Activated CD8-positive, alpha-beta memory T cell treated with anti-CD3 and anti-CD28 coated beads for 4 hours (primary cell): ENCODE results near the gene DOCK9.
A peak's percentile ranks its signal among the peaks of the same experiment; 100 is the strongest.
"Not testable (repeated sequence)": the region's sequence is repeated elsewhere in the genome, so short reads cannot be mapped to it uniquely, and the experiment has no call there.

Experiments used
- DNase-seq, 2 donors: peaks; one replicate each; pipeline ENCODE4 v3.0.0-alpha.2; 2020; ENCODE audit warnings: low read depth in 2 of 2

DOCK9 gene

DNA sequence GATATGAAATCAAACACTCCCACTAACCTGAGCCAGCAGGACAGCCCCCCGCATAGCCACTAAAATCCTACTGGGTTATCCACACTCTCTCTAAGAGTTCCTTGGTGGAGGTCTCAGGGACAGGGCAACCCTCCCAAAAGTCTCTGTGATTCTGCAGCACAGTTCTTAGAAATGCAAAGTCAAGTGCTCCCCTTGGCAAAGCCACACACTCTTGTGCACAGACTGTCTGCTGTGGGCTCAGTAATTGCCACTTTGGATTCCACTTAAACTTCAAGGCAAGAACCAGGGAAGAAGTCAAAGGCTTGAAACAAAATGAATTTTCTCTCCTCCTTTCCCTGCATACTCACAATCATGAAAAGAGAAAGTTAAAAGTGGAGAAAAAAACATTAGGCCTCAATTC, 61.5 kb downstream of the DOCK9 start:
- no peak for DNase-seq

DNA sequence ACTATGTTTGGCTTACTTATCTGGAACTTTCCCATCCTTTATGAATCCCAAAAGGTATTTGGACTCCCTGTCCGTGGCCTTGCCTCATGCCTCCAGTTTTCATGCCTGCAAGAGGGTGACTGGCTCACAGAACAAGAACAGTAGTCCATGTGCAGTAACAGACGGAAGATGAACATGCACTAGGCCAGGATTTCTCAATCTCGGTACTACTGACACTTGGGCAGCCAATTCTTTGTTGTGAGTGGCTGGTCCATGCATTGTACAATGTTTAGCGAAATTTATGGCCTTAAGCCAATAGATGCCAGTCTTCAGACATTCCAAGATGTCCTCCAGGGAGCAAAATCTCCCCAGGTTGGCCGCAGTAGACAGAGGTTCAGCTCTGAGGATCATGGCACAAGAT, 61.9 kb downstream of the DOCK9 start:
- DNase-seq, result no peak

DNA sequence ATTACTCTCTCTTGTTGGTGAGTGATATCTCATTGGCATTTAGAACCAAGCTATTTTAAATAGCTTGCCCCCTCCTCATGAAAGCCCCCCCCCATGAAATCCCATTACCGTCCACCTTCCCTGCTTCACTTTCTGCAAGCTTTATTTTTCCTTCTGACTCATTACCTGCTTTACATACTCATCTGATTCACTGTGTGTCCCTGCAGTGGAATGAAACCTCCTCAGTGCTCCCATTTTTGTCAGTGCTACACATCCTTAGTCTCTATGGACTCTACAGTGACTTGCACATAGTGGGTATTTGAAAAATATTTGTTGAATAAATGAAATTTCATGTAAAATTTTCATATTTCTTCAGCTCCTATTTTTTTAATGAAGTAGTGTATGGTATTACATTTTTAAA, 62.3 kb downstream of the DOCK9 start:
- DNase-seq, result no peak

- no peak for DNase-seq
These were observed 64.1 kb downstream of the DOCK9 start for GRCh38 chr13:98913741-98914140.

DNA sequence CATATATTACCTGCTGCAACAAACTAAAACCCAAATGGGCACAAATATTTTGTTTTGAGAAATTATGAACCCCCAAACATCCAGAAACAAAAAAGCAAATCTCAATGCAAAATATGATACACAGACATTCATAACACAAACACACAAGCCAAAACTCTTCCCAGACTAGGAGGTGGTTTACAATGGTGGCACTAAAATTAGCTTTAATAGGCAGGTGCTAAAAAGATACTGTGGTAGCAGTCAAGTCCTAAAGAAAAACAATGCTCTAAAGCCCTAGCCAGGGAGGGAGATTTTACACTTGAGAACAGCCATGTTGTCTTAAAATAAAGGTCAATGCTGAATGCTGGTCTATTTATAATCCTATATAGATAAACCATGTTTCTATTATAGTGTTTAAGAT, 65.0 kb downstream of the DOCK9 start:
- no peak for DNase-seq

DNA sequence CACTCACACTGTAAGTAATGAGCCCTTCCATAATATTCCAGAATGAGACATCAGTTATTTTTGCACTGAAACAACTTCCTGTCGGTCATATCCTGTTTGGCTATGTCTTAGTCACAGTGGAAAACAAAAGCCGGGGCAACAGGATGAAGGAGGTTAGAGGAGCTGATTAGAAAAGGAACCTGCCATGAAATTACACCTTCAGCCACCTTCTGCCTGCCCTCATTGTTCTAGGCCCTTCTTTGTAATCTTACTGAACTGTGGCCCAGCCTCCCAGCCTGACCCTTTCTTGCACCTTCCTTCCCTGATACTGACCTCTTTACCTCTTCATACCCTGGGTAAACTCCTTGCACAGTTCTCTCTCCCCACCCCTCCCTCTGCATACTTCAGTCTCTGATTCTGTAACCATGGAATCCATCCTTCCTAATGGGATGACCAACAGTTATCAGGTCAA, 67.3 kb downstream of the DOCK9 start:
- peak in 1 of 2 donors; percentile 15 for DNase-seq

DNA sequence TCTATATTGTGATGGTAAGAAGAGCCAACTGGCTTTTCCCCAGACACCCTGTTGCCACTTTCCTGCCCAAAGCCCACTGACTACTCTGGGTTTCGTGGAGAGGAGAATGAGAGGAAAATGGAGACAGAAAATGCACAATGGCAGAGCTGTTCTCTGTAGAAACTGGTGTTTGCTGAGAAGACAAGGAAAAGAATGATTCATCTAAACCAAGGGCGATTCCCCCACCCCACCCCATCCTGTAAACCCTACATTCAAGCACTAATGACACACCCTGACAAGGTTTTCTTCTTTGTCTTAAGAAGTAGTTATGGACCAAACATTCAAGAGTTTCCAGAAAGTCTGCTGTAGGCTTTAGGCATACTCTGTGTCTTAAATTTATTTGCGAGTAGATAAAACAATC, 68.8 kb downstream of the DOCK9 start:
- no peak for DNase-seq

GRCh38 chr13:98906746-98907502, 70.9 kb downstream of the DOCK9 start:
- DNase-seq, result no peak

- DNase-seq, result no peak
These were observed 72.7 kb downstream of the DOCK9 start for GRCh38 chr13:98905199-98905598.

DNA sequence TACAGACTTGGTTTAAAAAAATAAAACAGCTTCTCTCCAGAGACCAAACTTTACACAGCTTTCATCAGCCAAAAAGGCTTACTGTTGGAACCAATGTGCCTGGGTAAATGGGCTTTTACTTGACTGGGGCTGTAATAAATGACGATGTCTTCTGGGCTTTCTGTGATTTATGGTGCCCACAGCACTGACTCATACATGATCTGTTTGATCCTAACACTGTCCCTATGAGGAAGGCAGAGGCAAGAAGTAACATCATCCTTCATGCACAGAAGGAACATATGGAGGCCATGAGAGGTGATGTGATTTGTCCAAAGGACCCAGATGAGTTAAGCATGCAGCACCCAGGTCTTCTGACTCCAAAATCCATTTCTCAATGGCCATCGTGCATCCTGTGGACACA, 77.4 kb downstream of the DOCK9 start:
- DNase-seq, result no peak

GRCh38 chr13:98897706-98898105, 80.2 kb downstream of the DOCK9 start:
- DNase-seq, result no peak

DNA sequence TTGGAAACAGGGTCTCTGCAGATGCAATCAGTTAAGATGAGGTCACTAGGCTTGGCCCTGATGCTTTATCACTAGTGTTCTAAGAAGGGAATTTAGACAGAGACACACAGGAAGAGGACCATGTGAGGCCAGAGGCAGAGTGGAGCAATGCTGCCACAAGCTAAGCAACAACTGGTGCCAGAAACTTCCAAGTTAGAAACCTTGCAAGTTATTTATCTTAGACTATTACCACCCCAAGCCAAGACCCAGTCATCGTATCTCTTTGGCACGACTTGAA, 81.1 kb downstream of the DOCK9 start:
- no peak for DNase-seq

DNA sequence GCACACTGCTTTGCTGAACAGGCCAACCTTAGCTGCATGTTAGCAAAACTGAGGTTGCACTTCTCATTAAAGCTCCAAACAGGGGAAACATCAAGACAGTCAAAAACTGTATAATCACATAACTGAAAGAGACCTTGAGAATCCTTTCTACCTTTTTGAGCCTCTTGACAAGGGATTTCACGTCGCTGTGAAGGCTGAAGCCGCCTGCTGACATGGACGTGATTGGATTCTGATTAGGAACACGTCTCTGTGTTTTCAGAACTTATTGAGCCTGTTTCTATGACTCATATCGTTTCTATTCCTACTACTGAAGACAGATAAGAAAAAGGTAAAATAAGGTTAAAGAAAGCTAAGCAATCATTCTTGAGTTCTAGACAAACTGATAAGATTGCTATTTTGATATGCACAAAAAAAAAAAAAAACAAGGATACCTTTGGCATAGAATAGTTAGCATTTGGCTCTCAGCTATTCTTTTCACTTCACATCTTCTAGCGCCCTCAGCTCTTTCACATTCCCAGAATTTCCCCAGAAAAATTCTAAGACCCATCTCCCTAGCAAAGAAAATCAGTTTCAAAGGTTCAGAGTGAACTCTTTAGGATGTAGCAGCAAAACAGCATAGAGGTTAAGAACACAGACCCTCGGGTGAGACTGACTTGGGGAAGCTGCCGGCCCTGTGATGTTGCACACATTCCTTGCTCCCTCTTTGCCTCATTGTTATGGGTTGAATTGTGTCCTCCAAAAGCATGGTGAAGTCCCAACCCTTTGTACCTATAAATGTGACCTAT, 81.6 kb downstream of the DOCK9 start:
- no peak for DNase-seq

DNA sequence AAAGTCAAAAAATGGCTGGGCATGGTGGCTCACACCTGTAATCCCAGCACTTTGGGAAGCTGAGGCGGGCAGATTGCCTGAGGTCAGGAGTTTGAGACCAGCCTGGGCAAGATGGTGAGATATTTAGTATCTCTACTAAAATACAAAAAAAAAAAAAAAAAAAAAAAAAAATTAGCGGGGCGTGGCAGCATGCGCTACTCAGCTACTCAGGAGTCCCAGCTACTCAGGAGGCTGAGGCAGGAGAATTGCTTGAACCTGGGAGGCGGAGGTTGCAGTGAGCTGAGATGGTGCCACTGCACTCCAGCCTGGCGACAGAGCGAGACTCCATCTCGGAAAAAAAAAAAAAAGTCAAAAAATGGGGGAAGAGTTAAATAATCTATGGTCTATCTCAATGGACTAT, 83.0 kb downstream of the DOCK9 start:
- not testable (repeated sequence) for DNase-seq

DNA sequence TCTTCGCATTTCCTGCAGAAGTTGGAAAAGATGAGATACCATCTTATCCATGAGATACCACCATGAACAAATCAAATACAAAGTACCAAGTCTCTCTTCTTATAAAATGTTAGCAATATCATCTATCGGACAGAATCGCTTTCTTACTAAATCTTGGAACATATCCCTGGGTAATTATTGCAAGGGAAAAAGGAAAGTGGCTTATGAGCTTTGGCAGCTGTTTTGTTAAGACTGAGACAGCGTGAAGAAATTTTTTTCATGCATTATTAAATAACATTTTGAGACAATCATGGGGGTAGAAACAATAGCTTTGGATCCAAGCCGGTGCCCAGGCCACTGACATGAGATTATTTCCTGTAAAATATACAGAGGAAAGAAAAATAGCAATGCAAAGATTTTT, 84.5 kb downstream of the DOCK9 start:
- no peak for DNase-seq

DNA sequence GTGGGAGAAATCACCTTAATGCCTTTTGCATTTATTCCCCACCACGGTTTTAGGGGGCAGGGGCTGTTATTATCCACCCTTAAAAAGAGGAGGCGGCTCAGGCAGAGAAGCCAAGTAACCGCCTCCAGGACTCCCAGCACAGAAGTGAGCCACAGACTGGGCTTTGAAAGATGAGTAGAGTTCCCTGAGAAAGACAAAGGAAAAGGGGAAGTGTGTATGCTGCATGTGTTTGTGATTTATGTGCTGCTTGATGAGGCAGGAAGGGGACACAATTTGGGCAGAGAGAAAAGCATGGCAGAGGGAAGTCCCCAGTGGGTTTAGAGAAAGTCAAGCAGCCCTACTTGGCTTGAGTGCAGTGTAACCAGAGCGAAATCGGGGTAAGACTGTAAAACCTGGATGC, 85.0 kb downstream of the DOCK9 start:
- no peak for DNase-seq

- no peak for DNase-seq
These were observed 85.8 kb downstream of the DOCK9 start for GRCh38 chr13:98892077-98892476.

DNA sequence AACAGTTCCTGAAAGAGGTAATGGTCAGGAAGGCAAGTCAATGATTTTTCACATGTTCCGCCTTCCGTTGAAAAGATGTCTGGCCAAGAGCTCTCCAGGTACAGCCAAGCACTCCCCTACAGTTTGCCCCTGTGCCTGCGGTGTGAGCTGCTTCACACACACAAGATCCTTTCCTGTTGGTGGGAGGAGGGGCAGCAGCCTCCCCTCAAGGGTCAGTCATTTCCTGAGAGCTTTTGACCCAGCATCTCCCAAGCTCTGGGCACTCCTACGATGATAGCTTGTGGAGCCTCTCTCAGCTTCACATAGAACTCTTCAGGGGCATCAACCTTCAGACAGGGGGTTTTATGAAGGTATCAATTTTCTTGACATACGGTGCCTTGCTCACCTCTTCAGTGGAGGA, 86.9 kb downstream of the DOCK9 start:
- DNase-seq, result no peak

DNA sequence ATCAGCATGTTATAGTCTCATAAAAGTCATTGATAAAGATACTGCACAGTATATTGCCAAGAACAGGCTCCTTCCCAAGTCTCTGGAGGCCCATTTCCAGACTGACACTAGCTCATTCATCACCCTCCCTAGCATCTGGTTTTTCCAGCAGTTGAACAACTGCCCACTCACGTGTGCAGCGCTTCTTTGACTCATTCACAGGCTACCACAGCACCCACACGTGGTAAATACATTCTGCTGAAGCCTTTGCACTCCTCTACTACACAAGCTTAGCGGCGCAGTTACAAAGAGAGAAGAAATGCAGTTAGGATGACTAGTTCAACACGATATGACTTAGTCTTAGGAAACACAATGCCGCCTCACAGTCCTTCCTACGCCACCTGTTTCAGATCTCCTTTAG, 87.7 kb downstream of the DOCK9 start:
- no peak for DNase-seq

- DNase-seq, result no peak
These were observed 88.3 kb downstream of the DOCK9 start for GRCh38 chr13:98889419-98890085.

DNA sequence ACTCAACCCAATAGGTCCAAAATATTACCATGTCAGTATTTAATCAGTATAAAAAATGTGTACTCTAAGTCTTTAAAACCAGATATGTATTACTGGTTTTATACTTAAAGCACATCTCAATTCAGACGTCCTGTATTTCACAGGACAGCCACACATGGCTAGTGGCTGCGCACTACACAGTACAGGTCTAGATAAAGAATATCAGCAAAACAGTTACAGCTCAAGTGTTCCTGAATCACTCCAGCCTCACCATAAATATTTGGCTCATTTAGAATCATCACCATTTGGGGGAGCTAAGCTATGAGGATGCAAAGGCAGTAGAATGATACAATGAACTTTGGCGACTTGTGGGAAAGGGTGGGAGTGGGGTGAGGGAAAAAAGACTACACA, 89.0 kb downstream of the DOCK9 start:
- no peak for DNase-seq

GRCh38 chr13:98888222-98888889, 89.5 kb downstream of the DOCK9 start:
- no peak for DNase-seq
